Measurements from ENCODE around the gene MATN1. TPM values are rescaled to one million over a fixed set of nuclear protein-coding genes. Genes with fewer than 3 reads are reported as not detected.

Gene MATN1
- total RNA-seq, 1 donor: 1.6 TPM

DNA sequence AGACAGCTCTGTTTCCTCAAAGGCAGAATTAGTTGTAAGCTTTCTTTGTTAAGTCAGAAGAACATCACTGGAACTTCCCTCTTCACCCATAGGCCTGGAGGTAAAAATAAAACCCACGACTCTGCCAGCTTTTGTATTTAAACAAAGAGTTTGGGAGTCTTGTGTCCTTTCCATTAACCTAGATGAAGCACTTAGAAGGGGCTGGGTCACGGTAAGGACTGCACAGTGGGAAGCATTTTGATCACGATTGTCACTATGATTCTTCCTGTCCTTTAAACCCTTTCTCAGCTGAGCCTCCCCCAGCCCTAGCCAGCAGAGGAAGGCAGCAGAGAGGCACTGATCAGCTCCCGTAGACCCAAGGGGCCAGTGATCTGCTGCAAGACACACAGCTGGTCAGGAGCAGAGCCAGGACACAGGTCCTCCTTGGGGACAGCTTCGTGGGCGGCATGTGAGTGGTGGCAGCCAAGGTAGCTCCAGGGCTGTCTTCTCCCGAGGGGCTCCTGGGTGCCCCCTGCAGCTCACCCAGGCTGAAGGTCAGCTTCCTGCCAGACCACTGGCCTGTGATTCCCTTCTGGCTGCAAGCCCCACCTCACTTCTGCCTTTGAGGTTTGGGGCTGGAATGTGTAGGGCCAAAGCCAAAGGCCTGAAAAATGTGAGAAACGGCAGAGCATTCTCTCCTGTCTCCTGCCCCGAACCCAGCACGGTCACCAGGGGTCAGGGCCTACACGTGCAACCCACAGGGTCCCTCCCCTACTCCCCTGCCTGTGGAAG is 38.2 kb upstream of the MATN1 start:
- Histone ChIP-seq H3K27me3 (ENCODE audit: insufficient read depth, low read length) (no peaks in the 10 kb centered on the region), H3K4me3 (ENCODE audit: low read length) (no peak overlapping the region), H3K9me3 (ENCODE audit: low read depth, low read length) (no peaks in the 10 kb centered on the region), H3K4me1 (ENCODE audit: insufficient read depth, low read length) (peaks cover 67% of the 10 kb centered on the region)

GRCh38 chr1:30760596-30761324 is 37.4 kb upstream of the MATN1 start:
- no peaks in the 10 kb centered on the region for H3K9me3 ChIP-seq (ENCODE audit: low read depth, low read length)
- H3K27me3 ChIP-seq (ENCODE audit: insufficient read depth, low read length): no peaks in the 10 kb centered on the region
- no peak overlapping the region for H3K4me3 ChIP-seq (ENCODE audit: low read length)
- peaks cover 68% of the 10 kb centered on the region for H3K4me1 ChIP-seq (ENCODE audit: insufficient read depth, low read length)

GRCh38 chr1:30759718-30760281 is 36.4 kb upstream of the MATN1 start:
- peaks cover 77% of the 10 kb centered on the region for H3K4me1 ChIP-seq (ENCODE audit: insufficient read depth, low read length)
- H3K4me3 ChIP-seq (ENCODE audit: low read length): no peak overlapping the region

DNA sequence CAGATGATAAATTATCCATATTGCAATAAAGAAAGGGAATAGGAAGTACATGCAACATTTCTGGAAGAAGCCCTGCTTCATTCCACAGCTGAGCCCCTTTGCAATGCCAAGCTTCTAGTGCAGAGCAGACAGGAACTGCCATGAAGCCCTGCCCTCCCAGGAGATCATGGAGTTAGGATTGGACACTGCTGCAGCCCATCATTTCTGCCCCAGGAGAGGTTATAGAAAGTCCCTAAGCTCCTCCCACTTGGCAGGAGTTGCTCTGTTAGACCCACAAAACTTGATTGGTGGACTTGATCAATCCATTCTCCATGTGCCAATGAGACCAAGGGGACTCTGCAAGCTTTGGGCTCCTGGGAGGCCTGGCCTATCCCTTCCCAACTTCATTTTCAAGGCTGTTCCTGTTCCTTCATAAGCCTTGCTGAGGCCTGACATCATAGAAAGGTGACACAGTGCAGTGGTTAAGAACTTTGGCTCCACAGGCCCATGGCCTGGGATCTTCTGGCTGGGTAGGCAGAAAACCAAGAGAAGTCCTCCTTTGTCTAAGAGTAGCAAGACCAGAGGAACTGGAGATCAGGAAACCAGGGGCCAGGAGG is 35.5 kb upstream of the MATN1 start:
- Histone ChIP-seq H3K9me3 (ENCODE audit: low read depth, low read length) (no peaks in the 10 kb centered on the region), H3K4me3 (ENCODE audit: low read length) (no peak overlapping the region), H3K4me1 (ENCODE audit: insufficient read depth, low read length) (peaks cover 86% of the 10 kb centered on the region), H3K27me3 (ENCODE audit: insufficient read depth, low read length) (no peaks in the 10 kb centered on the region)

More at GRCh38 chr1:30759718-30760281, 36.4 kb upstream of the MATN1 start:
- Histone ChIP-seq H3K27me3 (ENCODE audit: insufficient read depth, low read length) (no peaks in the 10 kb centered on the region), H3K9me3 (ENCODE audit: low read depth, low read length) (no peaks in the 10 kb centered on the region)

DNA sequence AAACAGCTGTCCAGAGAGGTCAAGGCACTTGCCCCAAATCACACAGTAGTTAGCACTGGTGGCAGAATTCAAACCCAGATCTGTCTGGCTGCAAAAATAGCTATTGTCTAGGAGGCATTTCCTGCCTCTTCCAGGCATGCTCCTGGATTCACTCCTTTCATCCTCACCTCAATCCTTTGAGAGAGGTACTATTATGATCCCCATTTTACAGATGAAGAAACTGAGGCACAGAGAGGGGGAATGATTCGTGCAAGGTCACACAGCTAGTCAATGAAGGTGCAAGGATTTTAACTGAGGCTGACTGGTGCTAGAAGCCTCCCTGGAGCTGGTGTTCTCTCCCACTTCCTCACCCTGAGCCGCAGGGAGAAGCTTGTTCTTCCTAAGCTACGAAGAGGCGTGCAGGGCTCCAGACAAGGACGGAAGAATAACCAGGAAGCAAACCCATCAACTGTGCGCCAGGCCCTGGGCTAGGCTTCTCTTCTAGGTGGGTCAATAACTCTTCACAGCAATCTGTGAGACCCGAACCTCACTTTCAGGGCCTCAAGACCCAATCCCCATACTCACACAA is 34.8 kb upstream of the MATN1 start:
- Histone ChIP-seq H3K4me1 (ENCODE audit: insufficient read depth, low read length) (peaks cover 87% of the 10 kb centered on the region), H3K27me3 (ENCODE audit: insufficient read depth, low read length) (no peaks in the 10 kb centered on the region), H3K9me3 (ENCODE audit: low read depth, low read length) (no peaks in the 10 kb centered on the region), H3K4me3 (ENCODE audit: low read length) (peak overlapping the region; percentile 100)

GRCh38 chr1:30757352-30758120 is 34.2 kb upstream of the MATN1 start, which contains the start of gene LAPTM5:
TSS of gene LAPTM5 (minus strand) at chr1:30757774. CDS start at chr1:30757745, 29 bp downstream.
- Histone ChIP-seq H3K4me1 (ENCODE audit: insufficient read depth, low read length) (peaks cover 87% of the 10 kb centered on the region), H3K9me3 (ENCODE audit: low read depth, low read length) (no peaks in the 10 kb centered on the region), H3K4me3 (ENCODE audit: low read length) (peak within 1 kb of the TSS; percentile 100), H3K27me3 (ENCODE audit: insufficient read depth, low read length) (no peaks in the 10 kb centered on the region)

GRCh38 chr1:30756545-30757351 is 33.4 kb upstream of the MATN1 start:
- no peaks in the 10 kb centered on the region for H3K27me3 ChIP-seq (ENCODE audit: insufficient read depth, low read length)
- H3K9me3 ChIP-seq (ENCODE audit: low read depth, low read length): no peaks in the 10 kb centered on the region
- peaks cover 87% of the 10 kb centered on the region for H3K4me1 ChIP-seq (ENCODE audit: insufficient read depth, low read length)
- peak overlapping the region; percentile 100 for H3K4me3 ChIP-seq (ENCODE audit: low read length)

GRCh38 chr1:30756206-30756544 is 32.8 kb upstream of the MATN1 start:
- Histone ChIP-seq H3K4me3 (ENCODE audit: low read length) (peak overlapping the region; percentile 100), H3K9me3 (ENCODE audit: low read depth, low read length) (no peaks in the 10 kb centered on the region), H3K4me1 (ENCODE audit: insufficient read depth, low read length) (peaks cover 87% of the 10 kb centered on the region), H3K27me3 (ENCODE audit: insufficient read depth, low read length) (no peaks in the 10 kb centered on the region)

DNA sequence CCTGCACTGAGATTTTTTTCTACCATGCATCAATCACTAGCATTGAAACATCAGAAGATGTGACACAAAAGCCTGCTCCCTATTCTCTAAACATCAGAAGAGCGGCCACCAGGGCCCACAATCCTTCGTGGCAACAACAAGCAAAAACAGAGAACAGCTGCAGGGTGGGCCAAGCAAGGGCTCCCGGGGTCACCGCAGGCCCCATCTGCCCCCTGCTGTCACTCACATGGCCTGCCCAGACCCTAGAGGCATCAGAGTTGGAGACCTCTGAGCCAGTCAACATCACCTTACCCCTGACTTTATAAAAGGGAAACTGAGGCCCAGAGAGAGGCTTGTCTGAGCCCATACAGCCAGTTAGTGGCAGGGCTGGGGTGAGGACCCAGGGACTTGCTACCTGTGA is 32.4 kb upstream of the MATN1 start:
- Histone ChIP-seq H3K27me3 (ENCODE audit: insufficient read depth, low read length) (no peaks in the 10 kb centered on the region), H3K4me1 (ENCODE audit: insufficient read depth, low read length) (peaks cover 87% of the 10 kb centered on the region), H3K9me3 (ENCODE audit: low read depth, low read length) (no peaks in the 10 kb centered on the region), H3K4me3 (ENCODE audit: low read length) (peak overlapping the region; percentile 100)

DNA sequence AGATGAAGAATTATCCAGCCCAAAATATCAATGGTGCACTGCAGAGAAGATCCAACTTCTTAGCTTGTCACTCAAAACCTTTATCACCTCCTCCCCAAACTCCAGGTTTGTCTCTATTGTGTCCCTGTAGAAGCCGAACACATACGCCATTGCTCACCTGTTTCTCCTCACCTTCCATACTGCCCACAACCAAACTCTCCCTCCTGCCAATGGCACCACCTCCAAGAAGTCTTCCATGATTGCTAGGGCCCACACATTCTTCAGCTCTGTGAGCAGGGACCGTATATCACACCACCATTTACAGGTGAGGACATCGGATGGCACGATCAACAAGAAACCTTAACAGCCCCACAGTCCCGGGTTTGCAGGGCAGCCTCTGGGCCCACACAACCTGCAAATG is 31.9 kb upstream of the MATN1 start:
- Histone ChIP-seq H3K27me3 (ENCODE audit: insufficient read depth, low read length) (no peaks in the 10 kb centered on the region), H3K9me3 (ENCODE audit: low read depth, low read length) (no peaks in the 10 kb centered on the region), H3K4me1 (ENCODE audit: insufficient read depth, low read length) (peaks cover 87% of the 10 kb centered on the region), H3K4me3 (ENCODE audit: low read length) (peak overlapping the region; percentile 100)

- peak overlapping the region; percentile 100 for H3K4me3 ChIP-seq (ENCODE audit: low read length)
- H3K27me3 ChIP-seq (ENCODE audit: insufficient read depth, low read length): no peaks in the 10 kb centered on the region
- H3K4me1 ChIP-seq (ENCODE audit: insufficient read depth, low read length): peaks cover 87% of the 10 kb centered on the region
- no peaks in the 10 kb centered on the region for H3K9me3 ChIP-seq (ENCODE audit: low read depth, low read length)
Measured at GRCh38 chr1:30754684-30755171, 31.3 kb upstream of the MATN1 start.

DNA sequence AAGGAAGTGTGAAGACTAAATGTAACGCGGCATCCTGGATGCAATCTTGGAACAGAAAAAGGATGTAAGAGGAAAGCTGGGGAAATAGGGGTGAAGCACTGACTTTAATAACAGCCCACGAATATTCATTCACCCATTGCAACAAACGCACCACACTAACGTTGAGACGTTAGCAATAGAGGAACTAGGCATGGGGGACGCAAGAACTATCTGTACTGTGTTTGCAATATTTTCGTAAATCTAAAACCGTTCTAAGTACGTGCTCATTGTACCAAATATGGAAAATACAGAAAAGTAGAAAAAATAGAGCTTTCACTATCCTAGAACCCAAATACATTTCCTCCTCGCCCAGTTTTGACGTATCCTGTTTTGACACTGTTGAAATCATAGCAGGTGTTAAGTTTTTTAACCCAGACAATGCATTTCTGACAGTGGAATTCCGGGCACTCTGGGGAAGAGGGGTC is 30.3 kb upstream of the MATN1 start:
- H3K9me3 ChIP-seq (ENCODE audit: low read depth, low read length): no peaks in the 10 kb centered on the region
- H3K4me1 ChIP-seq (ENCODE audit: insufficient read depth, low read length): peaks cover 87% of the 10 kb centered on the region
- peak overlapping the region; percentile 100 for H3K4me3 ChIP-seq (ENCODE audit: low read length)
- H3K27me3 ChIP-seq (ENCODE audit: insufficient read depth, low read length): no peaks in the 10 kb centered on the region

DNA sequence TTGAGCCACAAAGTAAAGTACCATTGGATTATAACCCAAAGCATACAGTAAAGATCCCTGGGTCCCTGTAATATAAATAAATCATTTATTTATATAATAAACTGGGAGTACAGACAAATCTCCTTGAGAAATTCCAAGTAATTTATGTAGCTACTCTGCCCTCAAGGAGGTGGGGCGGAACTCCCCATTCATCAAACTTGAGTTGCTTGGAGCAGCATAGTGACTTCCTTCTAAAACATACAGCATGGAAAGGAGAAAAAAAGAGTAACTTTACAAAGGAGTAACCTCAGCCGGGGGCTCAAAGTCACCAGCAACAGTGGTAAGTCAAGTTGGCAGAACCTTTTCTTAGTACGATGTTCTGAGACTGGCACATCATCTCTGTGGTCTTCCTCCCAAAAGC is 29.7 kb upstream of the MATN1 start:
- H3K4me1 ChIP-seq (ENCODE audit: insufficient read depth, low read length): peaks cover 87% of the 10 kb centered on the region
- H3K4me3 ChIP-seq (ENCODE audit: low read length): peak overlapping the region; percentile 100
- no peaks in the 10 kb centered on the region for H3K9me3 ChIP-seq (ENCODE audit: low read depth, low read length)
- no peaks in the 10 kb centered on the region for H3K27me3 ChIP-seq (ENCODE audit: insufficient read depth, low read length)

GRCh38 chr1:30752651-30752908 is 29.2 kb upstream of the MATN1 start:
- H3K9me3 ChIP-seq (ENCODE audit: low read depth, low read length): no peaks in the 10 kb centered on the region
- peaks cover 88% of the 10 kb centered on the region for H3K4me1 ChIP-seq (ENCODE audit: insufficient read depth, low read length)
- no peaks in the 10 kb centered on the region for H3K27me3 ChIP-seq (ENCODE audit: insufficient read depth, low read length)
- no peak overlapping the region for H3K4me3 ChIP-seq (ENCODE audit: low read length)

All from mononuclear cell (primary cell).